Kasumi-1 (cell line): ENCODE data around the gene DUS2.

ENCODE experiments used
- DNase-seq, 2 experiments: peaks; one replicate each; lab custom pipeline; 2025; lab: John Stamatoyannopoulos, UW

The DUS2 gene

GRCh38 chr16:68077866-68078700, 55.0 kb downstream of the DUS2 start:
- no peak for DNase-seq

- DNase-seq = no peak
Measured at GRCh38 chr16:68078701-68079375, 55.8 kb downstream of the DUS2 start.

- DNase-seq = no peak
Measured at GRCh38 chr16:68079376-68079625, 56.2 kb downstream of the DUS2 start.

- peak; percentile 97 for DNase-seq
Measured at GRCh38 chr16:68079626-68080344, 56.7 kb downstream of the DUS2 start.

GRCh38 chr16:68081861-68082628, 59.0 kb downstream of the DUS2 start:
- no peak for DNase-seq

GRCh38 chr16:68082629-68083238, 59.6 kb downstream of the DUS2 start:
- no peak for DNase-seq

- no peak for DNase-seq
Measured at GRCh38 chr16:68083239-68083781, 60.2 kb downstream of the DUS2 start.

- no peak for DNase-seq
Measured at GRCh38 chr16:68083861-68084503, 60.9 kb downstream of the DUS2 start.

- peak; percentile 86 to 92 for DNase-seq
Measured at GRCh38 chr16:68084504-68085258, 61.6 kb downstream of the DUS2 start.

GRCh38 chr16:68085259-68086071, 62.4 kb downstream of the DUS2 start, which contains the start of gene NFATC3:
NFATC3 (plus strand) TSS chr16:68085370; CDS start chr16:68085682, 312 bp downstream.
- peak; percentile 61 to 92 for DNase-seq

GRCh38 chr16:68086336-68086841, 63.3 kb downstream of the DUS2 start:
- DNase-seq = peak; percentile 60 to 74

GRCh38 chr16:68086860-68087268, 63.8 kb downstream of the DUS2 start:
- DNase-seq = peak; percentile 42 to 67

GRCh38 chr16:68087688-68088087, 64.6 kb downstream of the DUS2 start:
- DNase-seq = no peak

- DNase-seq = no peak
Measured at GRCh38 chr16:68088130-68088972, 65.3 kb downstream of the DUS2 start.

GRCh38 chr16:68089067-68089466, 66.0 kb downstream of the DUS2 start:
- no peak for DNase-seq

GRCh38 chr16:68090130-68090529, 67.0 kb downstream of the DUS2 start:
- peak; percentile 70 to 80 for DNase-seq

GRCh38 chr16:68090533-68090932, 67.4 kb downstream of the DUS2 start:
- peak; percentile 57 to 66 for DNase-seq
